Measurements from ENCODE around the gene ANGPTL8. TPM values are rescaled to one million over a fixed set of nuclear protein-coding genes. Genes with fewer than 3 reads are reported as not detected.

ANGPTL8 gene
- total and polyA plus RNA-seq, 2 experiments from 2014 or later: not detected

DNA sequence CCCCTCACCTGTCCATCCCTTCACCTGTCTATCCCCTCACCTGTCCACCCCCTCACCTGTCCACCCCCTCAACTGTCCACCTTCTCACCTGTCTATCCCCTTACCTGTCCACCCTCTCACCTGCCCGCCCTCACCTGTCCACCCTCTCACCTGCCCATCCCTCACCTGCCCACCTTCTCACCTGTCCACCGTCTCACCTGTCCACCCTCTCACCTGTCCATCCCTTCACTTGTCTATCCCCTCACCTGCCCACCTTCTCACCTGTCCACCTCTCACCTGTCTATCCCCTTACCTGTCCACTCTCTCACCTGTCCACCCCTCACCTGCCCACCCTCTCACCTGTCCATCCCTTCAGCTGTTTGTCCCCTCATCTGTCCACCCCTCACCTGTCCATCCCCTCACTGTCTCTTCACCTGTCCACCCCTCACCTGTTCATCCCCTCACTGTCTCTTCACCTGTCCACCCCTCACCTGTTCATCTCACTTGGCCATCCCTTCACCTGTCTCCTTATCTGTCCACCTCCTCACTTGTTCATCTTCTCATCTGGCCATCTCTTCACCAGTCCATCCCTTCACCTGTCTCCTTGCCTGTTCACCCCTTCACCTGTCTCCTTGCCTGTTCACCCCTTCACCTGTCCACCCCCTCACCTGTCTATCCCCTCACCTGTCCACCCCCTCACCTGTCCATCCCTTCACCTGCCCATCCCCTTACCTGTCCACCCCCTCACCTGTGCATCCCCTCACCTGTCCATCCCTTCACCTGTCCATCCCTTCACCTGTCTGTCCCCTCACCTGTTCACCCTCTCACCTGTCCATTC, 29.4 kb upstream of the ANGPTL8 start:
- Histone ChIP-seq H3K36me3 (ENCODE audit: insufficient read depth) (0 out of 2 replicates have a peak, but pooled peaks cover 3% of the 10 kb centered on the region), H3K79me2 (replicated peaks; ENCODE audit: insufficient read depth) (no peaks in the 10 kb centered on the region), H3K4me2 (no peak overlapping the region), H3K4me1 (ENCODE audit: insufficient read depth) (no peaks in the 10 kb centered on the region), H3K27me3 (ENCODE audit: insufficient read depth) (no peaks in the 10 kb centered on the region), H2AFZ (no peak overlapping the region), H4K20me1 (replicated peaks; ENCODE audit: insufficient read depth) (0 out of 2 replicates have a peak, but pooled peaks cover 3% of the 10 kb centered on the region), H3F3A (replicated peaks; ENCODE audit: low read depth) (0 out of 2 replicates have a peak, but pooled peaks cover 7% of the 10 kb centered on the region), H3K4me3 (no peak overlapping the region), H3K9me2 (ENCODE audit: insufficient read depth) (no peaks in the 10 kb centered on the region), H3K27ac (ENCODE audit: low read depth) (no peak overlapping the region)
- peaks cover 12% of the 10 kb centered on the region; the same call in 2 of the 3 replicates for H3K36me3 Mint-ChIP-seq (ENCODE audit: low read depth)
- H3K4me1 Mint-ChIP-seq: no peaks in the 10 kb centered on the region
- no peaks in the 10 kb centered on the region for H3K9me3 Mint-ChIP-seq
- no peak overlapping the region for H3K27ac Mint-ChIP-seq
- DNase-seq (ENCODE audit: low spot score): no peak
- ATAC-seq: no peak
- H3K27me3 Mint-ChIP-seq (ENCODE audit: insufficient read depth, low read depth, poor library complexity): peaks cover 1% of the 10 kb centered on the region
- H3K4me3 Mint-ChIP-seq: no peak overlapping the region
- TF ChIP-seq CREB1 (CRISPR knock-in tag; IDR thresholded peaks at IDR 0.05; ENCODE audit: low read depth) (no peak), ZNF331 (CRISPR knock-in tag; IDR thresholded peaks at IDR 0.05; ENCODE audit: low read depth) (no peak), EZH2phosphoT487 (IDR thresholded peaks at IDR 0.05; ENCODE audit: unreplicated experiment) (no peak), ZNF114 (CRISPR knock-in tag; IDR thresholded peaks at IDR 0.05) (no peak), POLR2AphosphoS5 (IDR thresholded peaks at IDR 0.05; ENCODE audit: low read depth) (no peak)
- TF ChIP-seq, protein P1, sequence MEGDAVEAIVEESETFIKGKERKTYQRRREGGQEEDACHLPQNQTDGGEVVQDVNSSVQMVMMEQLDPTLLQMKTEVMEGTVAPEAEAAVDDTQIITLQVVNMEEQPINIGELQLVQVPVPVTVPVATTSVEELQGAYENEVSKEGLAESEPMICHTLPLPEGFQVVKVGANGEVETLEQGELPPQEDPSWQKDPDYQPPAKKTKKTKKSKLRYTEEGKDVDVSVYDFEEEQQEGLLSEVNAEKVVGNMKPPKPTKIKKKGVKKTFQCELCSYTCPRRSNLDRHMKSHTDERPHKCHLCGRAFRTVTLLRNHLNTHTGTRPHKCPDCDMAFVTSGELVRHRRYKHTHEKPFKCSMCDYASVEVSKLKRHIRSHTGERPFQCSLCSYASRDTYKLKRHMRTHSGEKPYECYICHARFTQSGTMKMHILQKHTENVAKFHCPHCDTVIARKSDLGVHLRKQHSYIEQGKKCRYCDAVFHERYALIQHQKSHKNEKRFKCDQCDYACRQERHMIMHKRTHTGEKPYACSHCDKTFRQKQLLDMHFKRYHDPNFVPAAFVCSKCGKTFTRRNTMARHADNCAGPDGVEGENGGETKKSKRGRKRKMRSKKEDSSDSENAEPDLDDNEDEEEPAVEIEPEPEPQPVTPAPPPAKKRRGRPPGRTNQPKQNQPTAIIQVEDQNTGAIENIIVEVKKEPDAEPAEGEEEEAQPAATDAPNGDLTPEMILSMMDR (conservative IDR thresholded peaks at IDR 0.05; ENCODE audit: low read depth in 2 of 2): no peak
- TF ChIP-seq, protein P2, sequence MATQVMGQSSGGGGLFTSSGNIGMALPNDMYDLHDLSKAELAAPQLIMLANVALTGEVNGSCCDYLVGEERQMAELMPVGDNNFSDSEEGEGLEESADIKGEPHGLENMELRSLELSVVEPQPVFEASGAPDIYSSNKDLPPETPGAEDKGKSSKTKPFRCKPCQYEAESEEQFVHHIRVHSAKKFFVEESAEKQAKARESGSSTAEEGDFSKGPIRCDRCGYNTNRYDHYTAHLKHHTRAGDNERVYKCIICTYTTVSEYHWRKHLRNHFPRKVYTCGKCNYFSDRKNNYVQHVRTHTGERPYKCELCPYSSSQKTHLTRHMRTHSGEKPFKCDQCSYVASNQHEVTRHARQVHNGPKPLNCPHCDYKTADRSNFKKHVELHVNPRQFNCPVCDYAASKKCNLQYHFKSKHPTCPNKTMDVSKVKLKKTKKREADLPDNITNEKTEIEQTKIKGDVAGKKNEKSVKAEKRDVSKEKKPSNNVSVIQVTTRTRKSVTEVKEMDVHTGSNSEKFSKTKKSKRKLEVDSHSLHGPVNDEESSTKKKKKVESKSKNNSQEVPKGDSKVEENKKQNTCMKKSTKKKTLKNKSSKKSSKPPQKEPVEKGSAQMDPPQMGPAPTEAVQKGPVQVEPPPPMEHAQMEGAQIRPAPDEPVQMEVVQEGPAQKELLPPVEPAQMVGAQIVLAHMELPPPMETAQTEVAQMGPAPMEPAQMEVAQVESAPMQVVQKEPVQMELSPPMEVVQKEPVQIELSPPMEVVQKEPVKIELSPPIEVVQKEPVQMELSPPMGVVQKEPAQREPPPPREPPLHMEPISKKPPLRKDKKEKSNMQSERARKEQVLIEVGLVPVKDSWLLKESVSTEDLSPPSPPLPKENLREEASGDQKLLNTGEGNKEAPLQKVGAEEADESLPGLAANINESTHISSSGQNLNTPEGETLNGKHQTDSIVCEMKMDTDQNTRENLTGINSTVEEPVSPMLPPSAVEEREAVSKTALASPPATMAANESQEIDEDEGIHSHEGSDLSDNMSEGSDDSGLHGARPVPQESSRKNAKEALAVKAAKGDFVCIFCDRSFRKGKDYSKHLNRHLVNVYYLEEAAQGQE (IDR thresholded peaks at IDR 0.05; ENCODE audit: unreplicated experiment): no peak
- TF ChIP-seq, protein P3, sequence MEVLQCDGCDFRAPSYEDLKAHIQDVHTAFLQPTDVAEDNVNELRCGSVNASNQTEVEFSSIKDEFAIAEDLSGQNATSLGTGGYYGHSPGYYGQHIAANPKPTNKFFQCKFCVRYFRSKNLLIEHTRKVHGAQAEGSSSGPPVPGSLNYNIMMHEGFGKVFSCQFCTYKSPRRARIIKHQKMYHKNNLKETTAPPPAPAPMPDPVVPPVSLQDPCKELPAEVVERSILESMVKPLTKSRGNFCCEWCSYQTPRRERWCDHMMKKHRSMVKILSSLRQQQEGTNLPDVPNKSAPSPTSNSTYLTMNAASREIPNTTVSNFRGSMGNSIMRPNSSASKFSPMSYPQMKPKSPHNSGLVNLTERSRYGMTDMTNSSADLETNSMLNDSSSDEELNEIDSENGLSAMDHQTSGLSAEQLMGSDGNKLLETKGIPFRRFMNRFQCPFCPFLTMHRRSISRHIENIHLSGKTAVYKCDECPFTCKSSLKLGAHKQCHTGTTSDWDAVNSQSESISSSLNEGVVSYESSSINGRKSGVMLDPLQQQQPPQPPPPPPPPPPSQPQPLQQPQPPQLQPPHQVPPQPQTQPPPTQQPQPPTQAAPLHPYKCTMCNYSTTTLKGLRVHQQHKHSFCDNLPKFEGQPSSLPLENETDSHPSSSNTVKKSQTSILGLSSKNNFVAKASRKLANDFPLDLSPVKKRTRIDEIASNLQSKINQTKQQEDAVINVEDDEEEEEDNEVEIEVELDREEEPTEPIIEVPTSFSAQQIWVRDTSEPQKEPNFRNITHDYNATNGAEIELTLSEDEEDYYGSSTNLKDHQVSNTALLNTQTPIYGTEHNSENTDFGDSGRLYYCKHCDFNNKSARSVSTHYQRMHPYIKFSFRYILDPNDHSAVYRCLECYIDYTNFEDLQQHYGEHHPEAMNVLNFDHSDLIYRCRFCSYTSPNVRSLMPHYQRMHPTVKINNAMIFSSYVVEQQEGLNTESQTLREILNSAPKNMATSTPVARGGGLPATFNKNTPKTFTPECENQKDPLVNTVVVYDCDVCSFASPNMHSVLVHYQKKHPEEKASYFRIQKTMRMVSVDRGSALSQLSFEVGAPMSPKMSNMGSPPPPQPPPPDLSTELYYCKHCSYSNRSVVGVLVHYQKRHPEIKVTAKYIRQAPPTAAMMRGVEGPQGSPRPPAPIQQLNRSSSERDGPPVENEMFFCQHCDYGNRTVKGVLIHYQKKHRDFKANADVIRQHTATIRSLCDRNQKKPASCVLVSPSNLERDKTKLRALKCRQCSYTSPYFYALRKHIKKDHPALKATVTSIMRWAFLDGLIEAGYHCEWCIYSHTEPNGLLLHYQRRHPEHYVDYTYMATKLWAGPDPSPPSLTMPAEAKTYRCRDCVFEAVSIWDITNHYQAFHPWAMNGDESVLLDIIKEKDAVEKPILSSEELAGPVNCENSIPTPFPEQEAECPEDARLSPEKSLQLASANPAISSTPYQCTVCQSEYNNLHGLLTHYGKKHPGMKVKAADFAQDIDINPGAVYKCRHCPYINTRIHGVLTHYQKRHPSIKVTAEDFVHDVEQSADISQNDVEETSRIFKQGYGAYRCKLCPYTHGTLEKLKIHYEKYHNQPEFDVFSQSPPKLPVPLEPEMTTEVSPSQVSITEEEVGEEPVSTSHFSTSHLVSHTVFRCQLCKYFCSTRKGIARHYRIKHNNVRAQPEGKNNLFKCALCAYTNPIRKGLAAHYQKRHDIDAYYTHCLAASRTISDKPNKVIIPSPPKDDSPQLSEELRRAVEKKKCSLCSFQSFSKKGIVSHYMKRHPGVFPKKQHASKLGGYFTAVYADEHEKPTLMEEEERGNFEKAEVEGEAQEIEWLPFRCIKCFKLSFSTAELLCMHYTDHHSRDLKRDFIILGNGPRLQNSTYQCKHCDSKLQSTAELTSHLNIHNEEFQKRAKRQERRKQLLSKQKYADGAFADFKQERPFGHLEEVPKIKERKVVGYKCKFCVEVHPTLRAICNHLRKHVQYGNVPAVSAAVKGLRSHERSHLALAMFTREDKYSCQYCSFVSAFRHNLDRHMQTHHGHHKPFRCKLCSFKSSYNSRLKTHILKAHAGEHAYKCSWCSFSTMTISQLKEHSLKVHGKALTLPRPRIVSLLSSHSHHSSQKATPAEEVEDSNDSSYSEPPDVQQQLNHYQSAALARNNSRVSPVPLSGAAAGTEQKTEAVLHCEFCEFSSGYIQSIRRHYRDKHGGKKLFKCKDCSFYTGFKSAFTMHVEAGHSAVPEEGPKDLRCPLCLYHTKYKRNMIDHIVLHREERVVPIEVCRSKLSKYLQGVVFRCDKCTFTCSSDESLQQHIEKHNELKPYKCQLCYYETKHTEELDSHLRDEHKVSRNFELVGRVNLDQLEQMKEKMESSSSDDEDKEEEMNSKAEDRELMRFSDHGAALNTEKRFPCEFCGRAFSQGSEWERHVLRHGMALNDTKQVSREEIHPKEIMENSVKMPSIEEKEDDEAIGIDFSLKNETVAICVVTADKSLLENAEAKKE (CRISPR knock-in tag; IDR thresholded peaks at IDR 0.05): no peak
